Spleen (tissue), 7 donors: ENCODE results near the gene TBC1D3C.
"Not testable (repeated sequence)": the region's sequence is repeated elsewhere in the genome, so short reads cannot be mapped to it uniquely, and the experiment has no call there.

ENCODE experiments used
- CTCF ChIP-seq, 11 experiments: fragments of 200-600 bp in 7 of 11; fragments of 450-650 bp in 4 of 11; sonication (generic) in 4 of 11; IDR thresholded peaks in 8 of 11; conservative IDR thresholded peaks in 3 of 11; 1 replicate in 7 of 11; 2 replicates in 4 of 11; pipeline versions ENCODE4 v1.4.0 to v1.8.0; 2016 to 2021; ENCODE audit warnings: antibody characterized with exemption in 11 of 11, inconsistent platforms in 4 of 11, mild to moderate bottlenecking in 1 of 11
- POLR2AphosphoS5 ChIP-seq, 3 donors: sonication (generic); formaldehyde crosslinking; IDR thresholded peaks; one replicate each; pipeline ENCODE4 v1.5.1; 2017; ENCODE audit warnings: antibody characterized with exemption in 3 of 3
- donor health status: DM: no; HTN: no; CAD: no; lungs with moderate emphysema.
- donor health status: DM: no; HTN: no; CAD: no.
- donor health status: DM: no; HTN: no; CAD: no.

GRCh38 chr17:38087344-38087743, 18.9 kb upstream of the TBC1D3C start:
- TF ChIP-seq CTCF (IDR thresholded peaks at IDR 0.05 in 8 of 11, conservative IDR thresholded peaks at IDR 0.05 in 3 of 11); POLR2AphosphoS5 (IDR thresholded peaks at IDR 0.05): not testable (repeated sequence)
